ENCODE results near the gene BAIAP2L1. TPM values are rescaled to one million over a fixed set of nuclear protein-coding genes. Genes with fewer than 3 reads are reported as not detected.

The BAIAP2L1 gene
- polyA plus RNA-seq, 1 donor (not counting 4 experiments of a cell fraction or from before 2014, with no cell fraction given): 41.7 TPM

DNA sequence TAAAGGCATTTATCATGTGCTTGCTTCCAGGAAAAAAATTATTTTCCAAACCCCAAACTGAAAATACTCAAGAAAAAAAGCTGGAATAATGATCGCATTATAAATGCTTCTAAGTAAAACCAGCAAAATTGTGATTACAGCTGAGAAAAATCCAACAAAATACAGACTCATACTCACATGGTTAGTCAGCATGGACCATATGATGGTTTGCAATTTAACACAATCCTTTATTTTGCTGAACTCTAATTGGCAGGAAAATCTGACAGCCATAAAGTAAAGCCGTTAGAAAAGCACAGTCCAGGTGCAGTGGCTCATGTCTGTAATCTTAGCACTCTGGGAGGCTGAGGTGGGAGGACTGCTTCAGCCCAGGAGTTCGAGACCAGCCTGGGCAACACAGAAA, 59.8 kb downstream of the BAIAP2L1 start:
- H3K4me1 ChIP-seq (ENCODE audit: control insufficient read depth, extremely low read depth, insufficient read depth, low read length): no peaks in the 10 kb centered on the region
- no peak overlapping the region for H2AFZ ChIP-seq (ENCODE audit: control insufficient read depth, low read length)
- H3K9me3 ChIP-seq (ENCODE audit: control insufficient read depth, low read depth, low read length): no peaks in the 10 kb centered on the region
- H3K79me2 ChIP-seq (ENCODE audit: control insufficient read depth, insufficient read depth, low read length): peaks cover 62% of the 10 kb centered on the region
- no peak for TF ChIP-seq EZH2 (IDR thresholded peaks at IDR 0.05; ENCODE audit: low read length)
- TF ChIP-seq, protein P1, sequence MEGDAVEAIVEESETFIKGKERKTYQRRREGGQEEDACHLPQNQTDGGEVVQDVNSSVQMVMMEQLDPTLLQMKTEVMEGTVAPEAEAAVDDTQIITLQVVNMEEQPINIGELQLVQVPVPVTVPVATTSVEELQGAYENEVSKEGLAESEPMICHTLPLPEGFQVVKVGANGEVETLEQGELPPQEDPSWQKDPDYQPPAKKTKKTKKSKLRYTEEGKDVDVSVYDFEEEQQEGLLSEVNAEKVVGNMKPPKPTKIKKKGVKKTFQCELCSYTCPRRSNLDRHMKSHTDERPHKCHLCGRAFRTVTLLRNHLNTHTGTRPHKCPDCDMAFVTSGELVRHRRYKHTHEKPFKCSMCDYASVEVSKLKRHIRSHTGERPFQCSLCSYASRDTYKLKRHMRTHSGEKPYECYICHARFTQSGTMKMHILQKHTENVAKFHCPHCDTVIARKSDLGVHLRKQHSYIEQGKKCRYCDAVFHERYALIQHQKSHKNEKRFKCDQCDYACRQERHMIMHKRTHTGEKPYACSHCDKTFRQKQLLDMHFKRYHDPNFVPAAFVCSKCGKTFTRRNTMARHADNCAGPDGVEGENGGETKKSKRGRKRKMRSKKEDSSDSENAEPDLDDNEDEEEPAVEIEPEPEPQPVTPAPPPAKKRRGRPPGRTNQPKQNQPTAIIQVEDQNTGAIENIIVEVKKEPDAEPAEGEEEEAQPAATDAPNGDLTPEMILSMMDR (optimal IDR thresholded peaks at IDR 0.05 in 1 of 3, IDR thresholded peaks at IDR 0.05 in 1 of 3, conservative IDR thresholded peaks at IDR 0.05 in 1 of 3; ENCODE audit: extremely low read depth in 1 of 3, insufficient read depth in 2 of 3, low read length in 3 of 3): no peak
- H3K27ac ChIP-seq (ENCODE audit: control insufficient read depth, insufficient read depth, low read length): no peak overlapping the region
- no peaks in the 10 kb centered on the region for H4K20me1 ChIP-seq (ENCODE audit: control insufficient read depth, extremely low read depth, insufficient read depth, low read length)
- DNase-seq (ENCODE audit: low read depth, low spot score) (no peak), FAIRE-seq (no peak)
- no peak overlapping the region for H3K4me3 ChIP-seq (ENCODE audit: control insufficient read depth in 2 of 3, extremely low read depth in 1 of 3, insufficient read depth in 2 of 3, low read depth in 1 of 3, low read length in 3 of 3)
- H3K9ac ChIP-seq (ENCODE audit: control insufficient read depth, extremely low read depth, insufficient read depth, low read length): no peak overlapping the region
- dilution Hi-C loops (cut with MboI; ENCODE audit: extremely low pct_ligation_motif_present, low sequenced_read_pairs): no loop called here
- no peak overlapping the region for H3K4me2 ChIP-seq (ENCODE audit: control insufficient read depth, extremely low read depth, insufficient read depth, low read depth, low read length)
- H3K9me1 ChIP-seq (ENCODE audit: control insufficient read depth, extremely low read depth, insufficient read depth, low read length): no peaks in the 10 kb centered on the region
- H3K27me3 ChIP-seq (ENCODE audit: control insufficient read depth, extremely low read depth, insufficient read depth, low read length): no peaks in the 10 kb centered on the region
- H3K36me3 ChIP-seq (ENCODE audit: control insufficient read depth in 2 of 2, extremely low read depth in 1 of 2, insufficient read depth in 2 of 2, low read length in 2 of 2): peaks cover 3% of the 10 kb centered on the region in 2 experiments

DNA sequence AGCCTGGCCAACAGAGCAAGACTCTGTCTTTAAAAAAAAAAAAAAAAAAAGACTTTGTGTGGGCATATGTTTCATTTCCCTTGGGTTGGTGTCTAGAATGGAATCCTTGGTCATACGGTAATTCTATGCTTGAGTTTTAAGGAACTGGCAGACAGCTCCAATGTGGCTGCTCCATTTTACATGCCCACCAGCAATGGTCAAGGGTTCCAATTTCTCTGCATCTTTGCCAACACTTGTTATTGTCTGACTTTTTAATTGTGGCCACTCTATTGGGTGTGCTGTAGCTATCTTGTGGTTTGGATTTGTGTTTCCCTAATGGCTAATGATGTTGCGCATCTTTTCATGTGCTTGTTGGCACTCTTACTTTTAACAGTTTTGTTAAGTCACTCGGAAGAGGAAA, 61.8 kb downstream of the BAIAP2L1 start:
- no peak for TF ChIP-seq EZH2 (IDR thresholded peaks at IDR 0.05; ENCODE audit: low read length)
- TF ChIP-seq, protein P1 (optimal IDR thresholded peaks at IDR 0.05 in 1 of 3, IDR thresholded peaks at IDR 0.05 in 1 of 3, conservative IDR thresholded peaks at IDR 0.05 in 1 of 3; ENCODE audit: extremely low read depth in 1 of 3, insufficient read depth in 2 of 3, low read length in 3 of 3): no peak
- Histone ChIP-seq H3K4me3 (ENCODE audit: control insufficient read depth in 2 of 3, extremely low read depth in 1 of 3, insufficient read depth in 2 of 3, low read depth in 1 of 3, low read length in 3 of 3) (no peak overlapping the region), H3K9ac (ENCODE audit: control insufficient read depth, extremely low read depth, insufficient read depth, low read length) (no peak overlapping the region), H3K9me1 (ENCODE audit: control insufficient read depth, extremely low read depth, insufficient read depth, low read length) (no peaks in the 10 kb centered on the region), H2AFZ (ENCODE audit: control insufficient read depth, low read length) (no peak overlapping the region), H3K27ac (ENCODE audit: control insufficient read depth, insufficient read depth, low read length) (no peak overlapping the region), H3K4me1 (ENCODE audit: control insufficient read depth, extremely low read depth, insufficient read depth, low read length) (no peaks in the 10 kb centered on the region), H3K4me2 (ENCODE audit: control insufficient read depth, extremely low read depth, insufficient read depth, low read depth, low read length) (no peak overlapping the region), H4K20me1 (ENCODE audit: control insufficient read depth, extremely low read depth, insufficient read depth, low read length) (no peaks in the 10 kb centered on the region), H3K27me3 (ENCODE audit: control insufficient read depth, extremely low read depth, insufficient read depth, low read length) (no peaks in the 10 kb centered on the region), H3K36me3 (ENCODE audit: control insufficient read depth in 2 of 2, extremely low read depth in 1 of 2, insufficient read depth in 2 of 2, low read length in 2 of 2) (peaks cover 3% of the 10 kb centered on the region in 2 experiments), H3K79me2 (ENCODE audit: control insufficient read depth, insufficient read depth, low read length) (peaks cover 57% of the 10 kb centered on the region), H3K9me3 (ENCODE audit: control insufficient read depth, low read depth, low read length) (no peaks in the 10 kb centered on the region)
- dilution Hi-C loops (cut with MboI; ENCODE audit: extremely low pct_ligation_motif_present, low sequenced_read_pairs): no loop called here
- FAIRE-seq (no peak), DNase-seq (ENCODE audit: low read depth, low spot score) (no peak)

All from keratinocyte (primary cell).